IPS-NIHi11 (cell line): ENCODE data around the gene FKBP5.
"Not testable (repeated sequence)": the region's sequence is repeated elsewhere in the genome, so short reads cannot be mapped to it uniquely, and the experiment has no call there.

Source experiments
- DNase-seq: peaks from one replicate; pipeline ENCODE4 v3.0.0; 2012; ENCODE audit warnings: mixed read lengths, low spot score

Gene FKBP5

GRCh38 chr6:35609588-35609987, 79.1 kb downstream of the FKBP5 start:
- no peak for DNase-seq

GRCh38 chr6:35607517-35608233, 81.0 kb downstream of the FKBP5 start:
- DNase-seq: no peak

- no peak for DNase-seq
Measured at GRCh38 chr6:35605600-35605999, 83.1 kb downstream of the FKBP5 start.

- no peak for DNase-seq
Measured at GRCh38 chr6:35603326-35604202, 85.2 kb downstream of the FKBP5 start.

GRCh38 chr6:35602133-35602946, 86.4 kb downstream of the FKBP5 start:
- no peak for DNase-seq

GRCh38 chr6:35601331-35602132, 87.2 kb downstream of the FKBP5 start:
- DNase-seq: peak; percentile 38

GRCh38 chr6:35600659-35601125, 88.0 kb downstream of the FKBP5 start:
- no peak for DNase-seq

- no peak for DNase-seq
Measured at GRCh38 chr6:35599761-35600658, 88.7 kb downstream of the FKBP5 start.

- DNase-seq: not testable (repeated sequence)
Measured at GRCh38 chr6:35598621-35599020, 90.1 kb downstream of the FKBP5 start.

- no peak for DNase-seq
Measured at GRCh38 chr6:35596448-35597442, 92.0 kb downstream of the FKBP5 start.

- DNase-seq: no peak
Measured at GRCh38 chr6:35594503-35595186, 94.1 kb downstream of the FKBP5 start.

- DNase-seq: no peak
Measured at GRCh38 chr6:35592178-35592577, 96.5 kb downstream of the FKBP5 start.

GRCh38 chr6:35590622-35591066, 98.1 kb downstream of the FKBP5 start:
- DNase-seq: no peak

GRCh38 chr6:35589904-35590303, 98.8 kb downstream of the FKBP5 start:
- DNase-seq: no peak

GRCh38 chr6:35589201-35589739, 99.4 kb downstream of the FKBP5 start:
- DNase-seq: no peak

GRCh38 chr6:35587167-35587566, 101.5 kb downstream of the FKBP5 start:
- DNase-seq: no peak

GRCh38 chr6:35586542-35586941, 102.2 kb downstream of the FKBP5 start:
- DNase-seq: no peak

GRCh38 chr6:35585658-35586057, 103.1 kb downstream of the FKBP5 start:
- DNase-seq: no peak
